NCI-H128 (cell line): ENCODE results near the gene HSD11B1.

Source experiments
- DNase-seq: peaks from one replicate; lab custom pipeline; 2025; ENCODE audit not compliant: unreplicated experiment; lab: John Stamatoyannopoulos, UW

HSD11B1 gene

GRCh38 chr1:209751627-209752231, 47.1 kb downstream of the HSD11B1 start:
- DNase-seq, result no peak

DNA sequence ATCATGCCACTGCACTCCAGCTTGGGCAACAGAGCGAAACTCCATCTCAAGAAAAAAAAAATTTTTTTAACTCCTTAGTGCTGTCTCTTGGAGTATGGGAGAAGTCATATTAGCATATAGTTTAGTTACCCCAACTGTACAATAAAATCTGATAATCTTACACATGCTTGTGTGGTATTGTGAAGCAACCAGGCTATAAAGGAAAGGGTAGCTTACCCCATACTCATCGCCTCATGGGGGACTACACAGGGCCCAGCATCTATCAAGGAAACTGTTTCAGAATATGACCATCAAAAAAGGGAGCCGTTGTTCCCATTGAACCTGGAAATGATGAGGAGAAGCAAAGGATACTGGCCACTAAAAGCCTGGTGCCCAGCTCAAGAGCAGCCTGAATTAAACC, 48.2 kb downstream of the HSD11B1 start:
- DNase-seq, result no peak

DNA sequence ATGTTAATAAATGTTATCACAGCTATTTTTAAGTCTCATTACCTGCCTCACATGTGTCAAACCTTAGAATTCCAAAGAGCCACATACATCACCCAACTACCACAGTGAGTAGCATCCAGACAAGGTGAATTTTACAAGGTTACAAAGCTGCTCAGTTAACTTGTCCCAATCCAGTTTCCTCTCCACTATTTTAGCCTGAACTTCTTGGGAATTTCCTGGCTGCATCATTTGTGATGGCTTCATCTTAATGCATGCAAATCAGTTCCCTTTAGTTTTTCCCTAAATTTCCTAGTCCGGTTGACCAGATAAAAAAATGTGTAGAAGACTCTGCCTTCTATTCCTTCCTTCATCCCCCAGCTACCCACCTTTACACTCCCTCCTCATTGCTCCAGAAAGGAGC, 50.6 kb downstream of the HSD11B1 start:
- no peak for DNase-seq

DNA sequence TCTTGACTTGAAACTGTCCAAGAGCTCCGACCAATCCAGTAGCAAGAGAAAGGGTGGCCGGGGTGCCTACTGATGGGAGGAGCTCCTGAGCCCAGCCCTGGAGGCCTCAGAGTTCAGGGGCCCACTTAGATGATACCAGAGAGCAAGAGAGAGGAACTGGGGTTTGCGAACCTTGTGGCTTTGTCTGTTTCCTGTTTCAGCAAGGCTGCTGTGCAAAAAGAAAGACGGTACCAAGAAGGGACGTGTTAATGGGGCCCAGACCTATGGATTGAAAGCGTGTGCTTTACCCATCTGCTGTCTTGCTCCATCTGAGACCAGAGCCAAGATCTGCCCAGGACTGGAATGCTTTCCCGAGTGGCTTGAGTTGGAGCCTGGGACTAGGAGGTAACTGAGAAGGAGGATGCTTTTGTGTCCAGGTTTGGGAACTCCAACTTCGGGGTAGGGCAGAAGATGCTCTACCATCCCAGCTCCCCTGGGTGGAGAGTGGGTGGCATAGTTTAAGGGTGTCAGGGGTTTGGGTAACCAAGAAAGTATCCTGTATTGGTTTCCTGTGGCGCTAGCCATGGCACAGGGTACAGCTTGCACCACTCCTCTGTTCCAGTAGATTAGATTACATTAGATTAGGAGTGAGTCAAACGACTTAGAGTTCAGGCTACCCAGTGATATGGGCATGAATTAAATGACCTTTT, 51.4 kb downstream of the HSD11B1 start, which contains the start of gene TRAF3IP3:
TSS of gene TRAF3IP3 (plus strand) at position 128 of the 689 bp plus-strand sequence. CDS start 3,987 bp downstream, outside the sequence.
- DNase-seq, result no peak

DNA sequence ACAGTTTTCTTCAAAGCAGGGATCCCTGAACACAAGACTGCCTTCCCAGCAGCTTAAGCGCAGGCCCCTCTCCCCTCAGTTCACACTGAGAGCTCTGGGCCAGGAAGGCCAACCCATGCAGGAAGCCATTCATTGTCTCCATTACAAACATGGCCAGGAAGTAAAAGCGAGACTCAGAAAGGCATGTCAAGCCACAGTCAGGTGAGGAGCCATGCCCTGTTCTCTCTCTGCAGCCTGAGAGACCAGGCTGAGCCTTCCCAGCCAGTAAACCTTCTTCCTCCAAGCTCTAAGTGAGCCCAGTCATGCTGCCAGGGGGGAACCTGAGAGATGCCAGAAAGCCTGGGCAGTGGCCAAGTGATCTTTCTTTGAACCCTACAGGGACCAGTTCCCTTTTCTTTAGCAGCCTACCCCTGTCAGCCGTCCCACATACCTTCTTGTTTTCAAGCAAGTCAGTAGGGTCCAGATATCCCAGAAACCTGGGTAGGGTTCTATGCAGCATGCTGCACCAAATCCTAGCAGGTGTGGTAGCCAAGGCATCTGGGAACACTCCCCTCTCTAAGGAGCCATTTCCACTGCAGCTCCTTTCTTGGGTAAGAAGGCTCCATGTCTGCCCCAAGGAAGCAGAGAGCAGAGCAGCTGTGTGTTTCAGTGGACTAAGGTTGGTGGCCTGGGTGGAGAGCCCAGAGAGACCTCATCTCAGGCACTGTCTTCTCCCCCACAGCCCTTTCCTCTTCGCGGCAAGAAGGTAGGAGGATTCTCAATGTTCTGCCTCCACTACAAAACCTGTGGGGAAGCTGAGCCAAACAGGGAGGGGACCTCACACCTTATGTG, 52.2 kb downstream of the HSD11B1 start:
- no peak for DNase-seq

- DNase-seq, result no peak
These were observed 53.8 kb downstream of the HSD11B1 start for GRCh38 chr1:209758400-209758799.

GRCh38 chr1:209759829-209760359, 55.2 kb downstream of the HSD11B1 start:
- DNase-seq, result no peak

GRCh38 chr1:209761011-209761635, 56.5 kb downstream of the HSD11B1 start:
- DNase-seq, result no peak

- DNase-seq, result no peak
These were observed 61.4 kb downstream of the HSD11B1 start for GRCh38 chr1:209766051-209766450.

DNA sequence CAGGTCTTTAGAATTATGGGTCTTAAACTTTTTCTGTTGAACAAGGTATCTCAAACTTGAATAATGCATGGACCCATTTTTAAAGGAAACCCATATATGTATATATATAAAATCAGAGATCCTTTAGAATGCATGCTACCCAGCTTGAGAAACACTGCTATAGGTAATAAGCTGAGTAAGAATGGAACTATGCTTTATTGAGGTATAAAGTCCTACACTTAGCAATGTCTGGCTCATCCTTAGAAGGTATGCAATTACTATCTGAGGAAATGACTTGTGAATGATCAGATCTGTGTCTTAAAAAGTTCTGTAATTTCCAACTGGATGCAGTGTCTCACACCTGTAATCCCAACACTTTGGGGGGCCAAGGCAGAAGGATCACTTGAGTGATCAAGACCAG, 62.5 kb downstream of the HSD11B1 start:
- DNase-seq, result no peak

GRCh38 chr1:209767706-209768105, 63.1 kb downstream of the HSD11B1 start:
- DNase-seq, result no peak

GRCh38 chr1:209768354-209768774, 63.7 kb downstream of the HSD11B1 start:
- DNase-seq, result no peak

- DNase-seq, result no peak
These were observed 64.7 kb downstream of the HSD11B1 start for GRCh38 chr1:209769171-209769904.

GRCh38 chr1:209769971-209770370, 65.3 kb downstream of the HSD11B1 start:
- DNase-seq, result no peak

- DNase-seq, result no peak
These were observed 66.2 kb downstream of the HSD11B1 start for GRCh38 chr1:209770636-209771415.

GRCh38 chr1:209772126-209772525, 67.5 kb downstream of the HSD11B1 start:
- no peak for DNase-seq

- DNase-seq, result no peak
These were observed 69.9 kb downstream of the HSD11B1 start for GRCh38 chr1:209774592-209774991.

DNA sequence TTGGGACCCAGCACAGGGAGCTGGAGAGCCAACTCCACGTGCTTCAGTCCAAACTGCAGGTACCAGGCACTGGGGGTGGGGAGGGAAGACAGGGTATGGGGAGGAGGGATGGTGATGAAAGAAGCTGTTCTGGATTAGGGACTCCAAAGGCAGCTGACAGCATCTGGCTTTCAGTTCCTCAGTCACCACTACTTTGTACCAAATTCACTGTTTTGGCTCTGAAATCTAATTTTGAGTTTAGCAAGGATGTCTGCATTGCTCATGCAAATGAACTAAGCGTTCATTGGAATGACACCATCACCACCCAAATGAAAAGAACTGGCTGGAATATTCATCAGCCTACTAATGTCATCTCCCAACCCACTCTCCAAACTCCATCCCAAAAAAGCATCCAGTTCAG, 71.0 kb downstream of the HSD11B1 start:
- DNase-seq, result no peak

DNA sequence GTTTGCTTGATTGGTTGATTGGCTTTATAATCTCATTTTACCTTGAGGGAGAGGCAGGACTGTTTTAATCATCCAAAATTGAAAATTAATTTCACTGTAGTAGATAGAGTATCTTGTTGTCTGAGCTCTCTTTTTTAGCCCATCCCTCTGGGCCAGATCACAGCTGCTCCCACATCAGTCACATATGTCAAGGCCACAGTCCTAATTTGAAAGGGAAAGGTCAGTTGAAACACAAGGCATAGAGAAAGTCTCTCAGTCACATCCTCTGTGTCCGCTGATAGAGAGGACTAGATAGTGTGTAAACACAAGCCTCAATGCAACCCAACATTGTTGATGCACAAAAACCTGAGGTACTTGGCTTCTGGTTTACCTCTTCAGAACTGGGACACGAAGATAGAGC, 72.9 kb downstream of the HSD11B1 start:
- DNase-seq, result no peak

DNA sequence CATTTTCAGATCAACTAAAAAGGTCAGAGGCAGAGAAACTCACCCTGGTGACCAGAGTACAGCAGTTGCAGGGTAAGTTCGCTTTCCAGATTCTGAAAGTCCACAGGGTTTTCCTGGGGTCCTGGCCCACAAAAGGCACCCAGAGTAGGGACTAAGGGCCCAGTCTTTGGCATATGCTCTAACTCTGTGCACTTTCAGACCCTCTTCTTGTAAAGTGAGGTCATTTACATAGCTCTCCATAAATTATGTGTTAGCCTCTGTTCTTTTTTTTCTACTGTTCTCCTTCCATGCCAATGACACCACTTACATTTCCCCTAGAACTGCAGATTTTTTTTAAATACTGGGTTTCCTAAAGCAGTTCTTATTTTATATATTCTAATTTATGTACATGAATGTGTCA, 73.5 kb downstream of the HSD11B1 start:
- DNase-seq, result no peak
